Fibroblast of the aortic adventitia (primary cell): ENCODE data around the gene ELF3. TPM values are rescaled to one million over a fixed set of nuclear protein-coding genes. Genes with fewer than 3 reads are reported as not detected.
"Not testable (repeated sequence)": the region's sequence is repeated elsewhere in the genome, so short reads cannot be mapped to it uniquely, and the experiment has no call there.

ENCODE experiments used
- DNase-seq: peaks from one replicate; pipeline ENCODE4 v3.0.0-alpha.2; 2010; ENCODE audit warnings: low read depth
- H3K4me3 ChIP-seq: 2 replicates; pipeline ENCODE4 v1.5.1; 2011; ENCODE audit warnings: low read depth, mild to moderate bottlenecking, control low read depth, low read length, moderate library complexity
- CTCF ChIP-seq: IDR thresholded peaks from 2 replicates; pipeline ENCODE4 v1.5.1; 2011; ENCODE audit warnings: mild to moderate bottlenecking, low read length, control low read depth, inconsistent platforms; ENCODE audit not compliant: insufficient read depth
- total RNA-seq: library from RNA; depleted of rRNA; stranded (reverse); fragments of >200 nt; gene quantifications from 2 replicates; pipeline ENCODE4 v1.2.3, GENCODE V29; 2012; ENCODE audit warnings: low replicate concordance

ELF3 gene
- 0.09 TPM in 1 of 2 replicates, not detected in the other for total RNA-seq

- H3K4me3 ChIP-seq: no peak within 1 kb of the TSS
- no peak for TF ChIP-seq CTCF
- no peak for DNase-seq
These were observed at the start of gene ELF3 for GRCh38 chr1:202010180-202011015. Gene ELF3, plus strand, starts transcription at chr1:202010587. Its CDS starts 550 bp downstream, at chr1:202011137.

GRCh38 chr1:201962382-201962781, 48.0 kb upstream of the ELF3 start:
- H3K4me3 ChIP-seq, DNase-seq: not testable (repeated sequence)

GRCh38 chr1:201964261-201964660, 46.1 kb upstream of the ELF3 start:
- no peak overlapping the region for H3K4me3 ChIP-seq
- DNase-seq: no peak
- no peak for TF ChIP-seq CTCF

- no peak for DNase-seq
- no peak overlapping the region for H3K4me3 ChIP-seq
- no peak for TF ChIP-seq CTCF
These were observed 44.2 kb upstream of the ELF3 start for GRCh38 chr1:201966171-201966570.

- no peak for TF ChIP-seq CTCF
- no peak overlapping the region for H3K4me3 ChIP-seq
- DNase-seq: no peak
These were observed 42.0 kb upstream of the ELF3 start for GRCh38 chr1:201968202-201968925.

GRCh38 chr1:201970334-201971159, 39.8 kb upstream of the ELF3 start:
- DNase-seq: no peak
- no peak for TF ChIP-seq CTCF
- H3K4me3 ChIP-seq: no peak overlapping the region

GRCh38 chr1:201982082-201982622, 28.2 kb upstream of the ELF3 start:
- DNase-seq: peak; percentile 47
- TF ChIP-seq CTCF: no peak

More at GRCh38 chr1:201982082-201982622, 28.2 kb upstream of the ELF3 start:
- H3K4me3 ChIP-seq: peak overlapping the region; percentile 73
